ENCODE measurements around the gene ARHGAP12. TPM values are rescaled to one million over a fixed set of nuclear protein-coding genes. Genes with fewer than 3 reads are reported as not detected.

The ARHGAP12 gene
- total RNA-seq, 2 experiments from 2014 or later = 11.8 to 14.5 TPM

- ChIA-PET POLR2A (no interaction called here), CTCF (ENCODE audit: unreplicated experiment) (no interaction called here)
- H3K79me2 ChIP-seq (ENCODE audit: insufficient read depth, low read depth, low read length) = no peaks in the 10 kb centered on the region
- TF ChIP-seq EZH2phosphoT487 (IDR thresholded peaks at IDR 0.05; ENCODE audit: borderline replicate concordance, low read depth, low read length) = no peak
- TF ChIP-seq CTCF (conservative IDR thresholded peaks at IDR 0.05; ENCODE audit: low read length) = no peak
- H3K27ac ChIP-seq (ENCODE audit: low read depth, low read length, poor library complexity, severe bottlenecking) = no peak overlapping the region
- intact Hi-C loops (cut with micrococcal nuclease; ENCODE audit: unreplicated experiment) = no loop called here
- H3K4me3 ChIP-seq (ENCODE audit: low read depth, low read length, poor library complexity, severe bottlenecking) = no peak overlapping the region
- no TSS peak for BruUV-seq (replicated peaks)
- H2AFZ ChIP-seq (ENCODE audit: low read length) = no peak overlapping the region
- no peaks in the 10 kb centered on the region for H3K9me3 ChIP-seq (ENCODE audit: low read length)
- H3K4me1 ChIP-seq (ENCODE audit: insufficient read depth, low read length, poor library complexity, severe bottlenecking) = no peaks in the 10 kb centered on the region
- no peaks in the 10 kb centered on the region for H3K9me2 ChIP-seq (ENCODE audit: insufficient read depth, low read length)
- no peaks in the 10 kb centered on the region for H4K20me1 ChIP-seq (ENCODE audit: insufficient read depth, low read length)
- no peaks in the 10 kb centered on the region for H3K36me3 ChIP-seq (ENCODE audit: insufficient read depth, low read length)
- H3K4me2 ChIP-seq (ENCODE audit: low read length) = no peak overlapping the region
- DNase-seq (ENCODE audit: low spot score) = no peak
Observed at GRCh38 chr10:31792745-31793144, 135.9 kb downstream of the ARHGAP12 start.

GRCh38 chr10:31789555-31789954 is 139.1 kb downstream of the ARHGAP12 start:
- TF ChIP-seq CTCF (conservative IDR thresholded peaks at IDR 0.05; ENCODE audit: low read length) = no peak
- TF ChIP-seq EZH2phosphoT487 (IDR thresholded peaks at IDR 0.05; ENCODE audit: borderline replicate concordance, low read depth, low read length) = no peak
- no peak overlapping the region for H3K27ac ChIP-seq (ENCODE audit: low read depth, low read length, poor library complexity, severe bottlenecking)
- DNase-seq (ENCODE audit: low spot score) = no peak
- ChIA-PET CTCF (ENCODE audit: unreplicated experiment) (no interaction called here), POLR2A (interaction anchor here (0.7 kb wide), 1 partner anchor 92 kb away, joined by 5 read pairs; no protein-coding TSS in a partner anchor)
- no peaks in the 10 kb centered on the region for H4K20me1 ChIP-seq (ENCODE audit: insufficient read depth, low read length)
- intact Hi-C loops (cut with micrococcal nuclease; ENCODE audit: unreplicated experiment) = no loop called here
- H3K4me3 ChIP-seq (ENCODE audit: low read depth, low read length, poor library complexity, severe bottlenecking) = no peak overlapping the region
- H3K9me2 ChIP-seq (ENCODE audit: insufficient read depth, low read length) = no peaks in the 10 kb centered on the region
- H3K9me3 ChIP-seq (ENCODE audit: low read length) = no peaks in the 10 kb centered on the region
- H3K4me1 ChIP-seq (ENCODE audit: insufficient read depth, low read length, poor library complexity, severe bottlenecking) = no peaks in the 10 kb centered on the region
- no peak overlapping the region for H3K4me2 ChIP-seq (ENCODE audit: low read length)
- BruUV-seq (replicated peaks) = no TSS peak
- H3K36me3 ChIP-seq (ENCODE audit: insufficient read depth, low read length) = no peaks in the 10 kb centered on the region
- H2AFZ ChIP-seq (ENCODE audit: low read length) = no peak overlapping the region
- H3K79me2 ChIP-seq (ENCODE audit: insufficient read depth, low read depth, low read length) = no peaks in the 10 kb centered on the region

GRCh38 chr10:31782701-31783100 is 145.9 kb downstream of the ARHGAP12 start:
- Histone ChIP-seq H2AFZ (ENCODE audit: low read length) (no peak overlapping the region), H4K20me1 (ENCODE audit: insufficient read depth, low read length) (no peaks in the 10 kb centered on the region), H3K4me1 (ENCODE audit: insufficient read depth, low read length, poor library complexity, severe bottlenecking) (no peaks in the 10 kb centered on the region), H3K79me2 (ENCODE audit: insufficient read depth, low read depth, low read length) (no peaks in the 10 kb centered on the region), H3K9me3 (ENCODE audit: low read length) (no peaks in the 10 kb centered on the region), H3K4me2 (ENCODE audit: low read length) (no peak overlapping the region), H3K9me2 (ENCODE audit: insufficient read depth, low read length) (no peaks in the 10 kb centered on the region), H3K4me3 (ENCODE audit: low read depth, low read length, poor library complexity, severe bottlenecking) (no peak overlapping the region), H3K27ac (ENCODE audit: low read depth, low read length, poor library complexity, severe bottlenecking) (no peak overlapping the region), H3K36me3 (ENCODE audit: insufficient read depth, low read length) (no peaks in the 10 kb centered on the region)
- CTCF ChIA-PET (ENCODE audit: unreplicated experiment) = no interaction called here
- POLR2A ChIA-PET = no interaction called here
- BruUV-seq (replicated peaks) = no TSS peak
- TF ChIP-seq CTCF (conservative IDR thresholded peaks at IDR 0.05; ENCODE audit: low read length) = no peak
- TF ChIP-seq EZH2phosphoT487 (IDR thresholded peaks at IDR 0.05; ENCODE audit: borderline replicate concordance, low read depth, low read length) = no peak
- intact Hi-C loops (cut with micrococcal nuclease; ENCODE audit: unreplicated experiment) = no loop called here
- DNase-seq (ENCODE audit: low spot score) = no peak

All from OCI-LY7 (cell line).